GM18520 (cell line): ENCODE measurements around the gene BMP6.

Experiments
- ATAC-seq: cut with Tn5 transposase; IDR thresholded peaks from one replicate; pipeline ENCODE4 v1.9.1; 2021; ENCODE audit not compliant: unreplicated experiment

The BMP6 gene

GRCh38 chr6:7821426-7821825 lies 95.5 kb downstream of the BMP6 start:
- ATAC-seq = no peak

- no peak for ATAC-seq
These were observed 97.7 kb downstream of the BMP6 start for GRCh38 chr6:7823552-7823951.

GRCh38 chr6:7825986-7826385 lies 100.1 kb downstream of the BMP6 start:
- no peak for ATAC-seq

DNA sequence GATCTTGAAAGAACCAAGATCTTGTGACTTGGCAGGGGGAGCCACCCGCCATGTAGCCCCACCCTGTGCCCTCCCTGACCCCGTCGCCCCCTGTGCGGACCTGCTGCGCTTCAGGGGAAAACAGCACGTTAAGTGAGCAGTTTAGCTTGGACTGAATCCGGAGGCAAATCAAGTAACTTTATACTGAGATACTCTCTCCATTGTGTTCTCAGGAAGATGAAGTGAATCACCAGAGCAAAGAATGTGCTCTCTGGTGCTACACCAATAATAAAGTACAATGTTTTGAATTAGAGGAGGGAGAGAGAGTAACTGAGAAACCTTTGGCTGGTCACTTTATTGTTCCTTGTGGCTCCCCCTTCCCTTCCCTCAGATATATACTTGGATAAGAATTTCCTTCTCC lies 101.2 kb downstream of the BMP6 start:
- ATAC-seq = no peak

DNA sequence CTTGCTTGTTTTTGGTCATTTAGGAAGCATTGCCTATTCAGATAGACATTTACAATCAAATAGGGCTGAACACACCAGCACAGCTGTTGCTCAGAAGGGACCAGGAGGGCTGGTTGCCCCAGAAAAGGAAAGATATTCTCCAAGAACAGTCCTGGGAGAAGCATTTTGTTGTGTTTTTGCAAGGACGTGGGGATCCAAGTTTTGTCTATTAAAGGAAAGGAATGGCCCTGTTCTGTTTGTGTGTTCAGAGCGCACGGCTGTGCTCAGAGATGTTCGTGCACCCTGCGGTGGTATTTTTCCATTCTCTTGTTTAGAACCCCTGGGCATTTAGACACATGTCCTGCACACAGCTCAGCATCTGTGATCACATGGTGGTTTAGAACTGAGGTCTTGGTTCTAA lies 102.2 kb downstream of the BMP6 start:
- ATAC-seq = no peak

DNA sequence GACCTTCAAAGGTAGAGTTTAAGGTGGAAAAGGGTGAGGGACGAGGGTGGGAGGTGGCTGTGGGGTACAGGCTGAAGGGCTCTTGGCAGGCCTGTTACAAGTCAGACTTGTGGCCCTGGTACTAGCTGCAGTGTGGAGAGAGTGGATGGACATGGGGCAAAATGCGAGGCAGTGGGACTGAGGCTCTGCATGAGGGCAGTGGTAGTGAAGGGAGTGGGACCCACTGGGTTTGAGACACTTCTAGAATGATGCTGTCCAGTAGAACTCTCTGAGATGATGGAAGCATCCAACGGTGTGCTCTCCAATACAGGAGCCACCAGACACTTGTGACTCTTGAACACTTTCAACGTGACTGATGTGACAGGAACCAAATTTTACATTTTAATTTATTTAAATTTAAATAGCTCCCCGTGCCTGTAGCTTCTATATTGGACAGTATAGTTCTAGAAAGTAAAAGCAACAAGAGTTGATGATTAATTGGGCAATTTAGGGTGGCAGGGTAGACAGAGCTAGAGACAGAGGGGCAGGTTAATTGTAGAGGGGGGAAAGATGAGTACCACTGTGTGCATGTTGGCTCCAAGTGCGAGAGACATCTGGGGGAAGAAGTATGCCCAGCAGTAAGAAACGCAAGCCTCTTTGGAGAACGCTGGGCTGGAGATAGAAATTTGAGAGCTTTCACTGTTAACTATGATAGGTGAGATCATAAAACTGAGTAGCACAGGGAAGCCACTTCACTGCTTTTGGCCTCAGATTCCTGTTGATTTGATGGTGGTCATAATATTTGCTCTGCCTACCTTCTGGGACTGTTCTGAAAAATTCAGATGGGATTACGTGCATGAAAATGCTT lies 107.2 kb downstream of the BMP6 start:
- ATAC-seq = no peak

- ATAC-seq = no peak
These were observed 107.8 kb downstream of the BMP6 start for GRCh38 chr6:7833751-7834070.

GRCh38 chr6:7836371-7837026 lies 110.6 kb downstream of the BMP6 start:
- ATAC-seq = no peak

DNA sequence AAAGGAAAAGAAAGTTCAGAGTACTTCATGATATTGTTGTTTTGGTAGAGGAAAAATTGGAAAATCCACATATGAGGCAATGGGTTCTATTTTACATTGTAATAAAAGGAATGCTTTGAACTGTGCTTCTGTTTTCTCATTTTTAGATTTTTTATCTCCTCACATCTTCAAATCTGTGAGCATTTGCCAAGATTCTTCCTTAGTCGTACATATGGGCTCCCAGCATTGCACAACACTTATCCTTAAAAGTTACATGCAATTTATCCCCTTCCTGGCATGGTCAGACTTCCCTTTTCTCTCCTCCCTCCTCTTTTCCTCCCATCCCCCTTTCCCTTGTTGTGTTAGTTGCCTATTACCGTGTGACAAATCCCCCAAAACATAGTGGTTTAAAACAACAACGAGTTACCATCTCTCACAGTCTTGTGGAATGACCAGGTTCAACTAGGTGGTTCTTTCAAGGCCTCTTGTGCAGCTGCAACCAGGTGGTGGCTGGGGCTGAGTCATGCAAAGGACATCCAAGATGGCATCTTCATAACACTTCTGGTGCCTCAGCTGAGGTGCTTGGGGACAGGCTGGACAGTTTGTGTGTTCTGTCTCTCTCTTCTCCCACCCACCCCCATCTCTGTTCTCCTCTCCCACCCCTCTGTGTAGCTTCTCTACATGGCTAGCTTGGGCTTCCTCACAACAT lies 116.0 kb downstream of the BMP6 start:
- ATAC-seq = no peak

GRCh38 chr6:7846966-7847818 lies 121.3 kb downstream of the BMP6 start:
- no peak for ATAC-seq

DNA sequence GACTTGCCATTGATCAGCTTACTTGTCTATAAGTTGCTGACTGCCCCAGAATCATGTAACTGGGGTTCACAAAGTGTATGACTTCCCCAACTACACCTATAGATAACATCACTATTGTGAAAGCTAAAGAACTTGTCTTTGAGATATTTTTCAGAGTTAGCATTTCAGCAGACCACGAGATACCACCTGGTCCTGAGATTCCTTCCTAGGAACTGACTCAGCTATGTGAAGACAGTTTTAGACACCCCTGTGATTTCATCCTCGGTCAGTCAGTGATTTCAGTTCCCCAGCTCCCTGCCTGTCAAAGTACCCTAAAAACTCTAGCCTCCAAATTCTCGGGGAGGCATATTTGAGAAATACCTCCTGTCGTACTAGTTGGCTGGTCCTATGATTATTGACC lies 122.3 kb downstream of the BMP6 start:
- no peak for ATAC-seq

GRCh38 chr6:7851780-7852179 lies 125.9 kb downstream of the BMP6 start:
- ATAC-seq = no peak

DNA sequence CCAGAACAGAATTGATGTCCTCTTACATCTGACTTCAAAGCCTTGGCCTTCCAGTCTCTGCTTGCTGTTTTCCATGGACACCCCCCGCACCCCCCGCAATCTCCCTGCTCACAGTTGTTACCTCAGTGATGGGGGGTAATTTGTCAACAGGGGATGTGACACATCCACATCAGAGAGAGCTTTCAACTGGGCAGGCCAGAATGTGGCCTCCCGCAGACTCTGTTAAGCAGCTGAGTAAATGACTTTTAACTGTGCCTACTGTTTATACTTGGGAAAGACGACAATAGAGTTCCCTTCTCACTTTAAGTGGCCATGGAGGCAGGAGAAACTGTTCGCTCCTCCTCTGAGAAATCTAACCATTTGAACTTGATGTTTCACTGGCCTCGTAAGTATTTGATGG lies 133.7 kb downstream of the BMP6 start:
- ATAC-seq = no peak

DNA sequence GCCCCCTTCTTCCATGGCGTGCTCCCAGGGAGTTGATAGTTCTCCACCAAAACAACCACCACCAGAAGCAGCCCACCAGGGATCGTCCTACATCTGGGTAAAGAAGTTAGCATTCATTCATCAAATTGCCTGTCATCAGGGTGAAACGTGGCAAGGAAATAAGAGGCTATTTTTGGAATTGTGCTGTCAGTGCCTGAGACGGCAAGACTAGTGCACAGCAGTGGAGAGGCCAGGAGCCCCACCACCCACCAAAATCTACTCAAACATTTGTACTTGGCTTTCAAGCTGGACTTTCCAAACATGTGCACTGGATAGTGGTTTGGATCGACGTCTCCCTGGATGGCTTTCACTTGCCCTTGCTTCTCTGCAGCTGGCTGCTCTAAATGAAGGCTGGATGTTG lies 139.9 kb downstream of the BMP6 start:
- ATAC-seq = no peak

- ATAC-seq = no peak
These were observed 140.6 kb downstream of the BMP6 start for GRCh38 chr6:7866526-7866925.

DNA sequence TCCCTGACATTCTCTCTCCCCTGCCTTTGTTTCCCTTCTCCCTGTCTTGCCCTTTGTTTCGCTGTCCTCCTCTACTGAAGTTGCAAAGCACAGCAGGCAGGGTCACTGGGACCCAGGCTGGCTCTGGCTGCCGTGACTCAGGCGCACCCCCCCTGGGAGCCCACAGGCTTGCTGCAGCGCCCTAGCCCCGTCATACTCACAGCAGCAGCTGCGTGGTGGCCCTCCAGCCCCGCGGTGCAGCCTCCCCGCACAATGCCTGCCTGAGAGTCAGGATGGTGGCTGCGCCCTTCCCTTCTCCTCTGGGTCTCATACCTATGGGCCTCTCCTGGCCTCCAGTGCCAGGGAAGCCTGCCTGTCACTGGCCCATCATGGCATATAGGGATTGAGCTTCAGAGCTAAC lies 143.0 kb downstream of the BMP6 start:
- no peak for ATAC-seq

DNA sequence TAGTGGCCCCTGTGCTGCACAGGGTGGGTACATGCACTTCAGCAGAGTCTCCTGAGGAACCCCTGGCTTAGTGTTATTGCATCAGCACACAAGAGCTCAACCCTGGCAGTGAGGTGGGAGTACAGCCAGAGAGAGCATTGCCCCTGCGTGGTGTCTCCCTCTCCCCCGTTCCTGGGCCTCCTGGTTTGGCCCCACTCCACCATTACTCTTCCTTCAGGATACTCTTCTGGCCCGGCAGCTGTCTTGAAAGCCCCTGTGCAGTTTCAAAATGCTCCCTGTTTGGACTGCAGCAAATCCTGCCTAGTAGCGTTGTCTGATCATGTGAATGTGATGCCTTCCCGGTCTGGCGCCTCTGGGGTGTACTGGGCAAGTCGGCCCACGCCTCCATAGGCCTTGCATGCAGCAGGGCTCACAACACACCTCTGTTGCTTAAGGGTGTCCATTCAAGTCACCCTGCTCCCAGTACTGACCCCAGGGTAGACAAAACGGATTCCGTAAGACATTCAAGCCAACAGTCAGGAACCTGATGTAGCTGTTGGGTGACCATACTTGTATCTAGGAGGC lies 152.6 kb downstream of the BMP6 start:
- no peak for ATAC-seq

DNA sequence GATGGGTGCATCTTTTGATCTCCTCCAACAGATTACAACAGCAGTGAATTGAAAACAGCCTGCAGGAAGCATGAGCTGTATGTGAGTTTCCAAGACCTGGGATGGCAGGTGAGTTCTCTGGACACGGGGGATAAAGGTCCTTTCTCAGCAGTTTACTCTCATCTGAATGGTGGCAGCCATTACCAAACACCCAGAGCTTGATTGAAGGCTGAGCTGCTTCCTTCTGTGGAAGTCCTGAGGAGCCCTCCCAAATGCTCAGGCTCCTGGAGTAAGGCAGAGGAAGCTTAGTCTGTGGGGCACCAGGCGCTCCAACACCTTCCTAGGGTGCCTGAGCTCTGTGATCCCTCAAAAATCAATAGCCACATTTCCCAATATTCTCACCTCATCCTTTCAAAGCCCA lies 153.1 kb downstream of the BMP6 start:
- ATAC-seq = no peak

DNA sequence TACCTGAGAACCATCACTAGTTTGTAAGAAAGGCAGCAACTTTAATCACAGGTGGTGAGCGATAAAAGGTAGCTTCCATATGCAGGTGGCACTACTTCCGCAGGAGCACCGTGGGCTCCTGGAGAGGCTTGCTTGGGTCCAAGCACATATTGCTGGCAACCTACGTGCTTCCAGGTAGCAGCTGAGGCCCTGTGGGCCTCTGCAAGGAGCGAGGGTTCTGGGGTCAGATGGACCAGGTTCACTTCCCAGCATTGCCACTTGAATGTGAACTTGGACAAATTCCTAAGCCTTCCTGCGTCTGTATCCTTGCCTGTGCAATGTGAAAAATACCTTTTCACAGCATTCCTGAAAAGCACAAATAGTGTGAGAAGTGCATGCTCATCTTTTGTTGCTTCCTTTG lies 153.7 kb downstream of the BMP6 start:
- no peak for ATAC-seq

DNA sequence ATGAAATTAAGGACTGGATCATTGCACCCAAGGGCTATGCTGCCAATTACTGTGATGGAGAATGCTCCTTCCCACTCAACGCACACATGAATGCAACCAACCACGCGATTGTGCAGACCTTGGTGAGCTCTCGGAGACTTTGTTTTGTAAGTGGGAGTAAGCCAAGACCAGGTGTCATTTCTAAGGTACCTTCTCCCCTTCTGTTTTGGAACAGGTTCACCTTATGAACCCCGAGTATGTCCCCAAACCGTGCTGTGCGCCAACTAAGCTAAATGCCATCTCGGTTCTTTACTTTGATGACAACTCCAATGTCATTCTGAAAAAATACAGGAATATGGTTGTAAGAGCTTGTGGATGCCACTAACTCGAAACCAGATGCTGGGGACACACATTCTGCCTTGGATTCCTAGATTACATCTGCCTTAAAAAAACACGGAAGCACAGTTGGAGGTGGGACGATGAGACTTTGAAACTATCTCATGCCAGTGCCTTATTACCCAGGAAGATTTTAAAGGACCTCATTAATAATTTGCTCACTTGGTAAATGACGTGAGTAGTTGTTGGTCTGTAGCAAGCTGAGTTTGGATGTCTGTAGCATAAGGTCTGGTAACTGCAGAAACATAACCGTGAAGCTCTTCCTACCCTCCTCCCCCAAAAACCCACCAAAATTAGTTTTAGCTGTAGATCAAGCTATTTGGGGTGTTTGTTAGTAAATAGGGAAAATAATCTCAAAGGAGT lies 154.2 kb downstream of the BMP6 start:
- ATAC-seq = no peak
